ENCODE measurements around the gene UNC5C.

GRCh38 chr4:95264843-95265242 lies 283.9 kb downstream of the UNC5C start:
- TF ChIP-seq POLR2A (IDR thresholded peaks at IDR 0.05; ENCODE audit: low read length) (no peak), GATA1 (IDR thresholded peaks at IDR 0.05; ENCODE audit: low read depth, low read length) (no peak)

Data from erythroblast (primary cell).